Measurements from ENCODE around the gene MSL3. TPM values are rescaled to one million over a fixed set of nuclear protein-coding genes. Genes with fewer than 3 reads are reported as not detected.
A peak's percentile ranks its signal among the peaks of the same experiment; 100 is the strongest.

Gene MSL3
- total RNA-seq, 1 donor from 2014 or later = 33.2 TPM

DNA sequence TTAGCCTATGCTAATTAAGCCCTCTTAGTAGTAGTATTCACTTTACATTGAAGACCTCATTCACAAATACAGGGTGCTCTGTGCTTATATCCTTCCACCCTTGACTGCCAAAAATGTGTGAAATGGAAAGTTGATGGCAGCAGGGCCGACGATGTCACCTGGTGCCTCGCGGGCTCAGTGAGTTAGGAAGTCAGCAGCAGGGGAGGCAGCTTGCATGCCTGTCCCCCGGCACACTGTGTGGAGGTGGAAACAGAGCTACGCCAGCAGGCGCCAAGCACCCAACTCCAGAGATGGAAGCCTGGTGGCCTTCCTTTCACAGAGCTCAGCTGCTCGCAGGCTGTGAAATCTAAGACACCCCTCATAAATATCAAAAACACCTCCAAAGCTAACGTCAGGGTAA lies 8.4 kb downstream of the MSL3 start:
- no peak overlapping the region for H3K9ac ChIP-seq
- no peak overlapping the region for H2AFZ ChIP-seq (replicated peaks)
- Mint-ChIP-seq H3K27ac (no peak overlapping the region), H3K4me3 (no peak overlapping the region), H3K9me3 (no peaks in the 10 kb centered on the region), H3K36me3 (peaks cover 4% of the 10 kb centered on the region), H3K27me3 (ENCODE audit: insufficient read depth, low read depth) (no peaks in the 10 kb centered on the region), H3K4me1 (no peaks in the 10 kb centered on the region)
- no peak overlapping the region for H3K4me3 ChIP-seq
- no peak for DNase-seq (ENCODE audit: low spot score)
- H3K9me3 ChIP-seq (ENCODE audit: low read depth) = no peaks in the 10 kb centered on the region
- H3K4me1 ChIP-seq = no peaks in the 10 kb centered on the region
- H4K20me1 ChIP-seq (ENCODE audit: low read depth) = no peaks in the 10 kb centered on the region
- H3K4me2 ChIP-seq = no peak overlapping the region
- H3K27me3 ChIP-seq = no peaks in the 10 kb centered on the region
- TF ChIP-seq EZH2phosphoT487 (IDR thresholded peaks at IDR 0.05) (no peak), CTCF (IDR thresholded peaks at IDR 0.05) (no peak), EZH2 (IDR thresholded peaks at IDR 0.05) (no peak)
- H3K79me2 ChIP-seq (ENCODE audit: low read depth) = no peaks in the 10 kb centered on the region
- H3K27ac ChIP-seq = no peak overlapping the region
- no peaks in the 10 kb centered on the region for H3F3A ChIP-seq (ENCODE audit: low read depth)
- H3K36me3 ChIP-seq = peaks cover 5% of the 10 kb centered on the region

DNA sequence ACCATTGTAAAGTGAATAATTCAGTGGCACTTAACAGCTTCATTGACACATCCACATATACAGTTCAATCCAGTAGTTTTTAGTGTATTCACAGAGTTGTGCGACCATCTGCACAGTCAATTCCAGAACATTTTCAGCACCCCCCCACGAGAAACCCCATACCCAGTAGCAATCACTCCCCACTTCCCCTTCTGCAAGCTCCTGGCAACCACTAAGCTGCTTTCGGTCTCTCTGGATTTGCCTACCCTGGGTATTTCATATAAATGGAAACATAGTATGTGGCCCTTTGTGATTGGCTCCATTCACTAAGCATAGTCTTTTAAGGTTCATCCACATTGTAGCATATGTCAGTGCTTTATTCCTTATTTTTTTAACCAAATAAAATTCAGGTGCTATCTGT lies 10.0 kb downstream of the MSL3 start:
- Histone ChIP-seq H2AFZ (replicated peaks) (no peak overlapping the region), H3K4me3 (no peak overlapping the region), H3K4me1 (no peaks in the 10 kb centered on the region), H3K27me3 (no peaks in the 10 kb centered on the region), H3K79me2 (ENCODE audit: low read depth) (no peaks in the 10 kb centered on the region), H3K9me3 (ENCODE audit: low read depth) (no peaks in the 10 kb centered on the region), H4K20me1 (ENCODE audit: low read depth) (no peaks in the 10 kb centered on the region), H3K9ac (no peak overlapping the region), H3K27ac (no peak overlapping the region), H3F3A (ENCODE audit: low read depth) (no peaks in the 10 kb centered on the region), H3K36me3 (no peaks in the 10 kb centered on the region), H3K4me2 (no peak overlapping the region)
- H3K4me3 Mint-ChIP-seq = no peak overlapping the region
- DNase-seq (ENCODE audit: low spot score) = no peak
- H3K4me1 Mint-ChIP-seq = no peaks in the 10 kb centered on the region
- peaks cover 4% of the 10 kb centered on the region for H3K36me3 Mint-ChIP-seq
- no peaks in the 10 kb centered on the region for H3K9me3 Mint-ChIP-seq
- TF ChIP-seq CTCF (IDR thresholded peaks at IDR 0.05) (no peak), EZH2phosphoT487 (IDR thresholded peaks at IDR 0.05) (no peak), EZH2 (IDR thresholded peaks at IDR 0.05) (no peak)
- no peak overlapping the region for H3K27ac Mint-ChIP-seq
- H3K27me3 Mint-ChIP-seq (ENCODE audit: insufficient read depth, low read depth) = no peaks in the 10 kb centered on the region

GRCh38 chrX:11770320-11770719 lies 12.3 kb downstream of the MSL3 start:
- Mint-ChIP-seq H3K9me3 (peaks cover 1% of the 10 kb centered on the region), H3K36me3 (no peaks in the 10 kb centered on the region), H3K27me3 (ENCODE audit: insufficient read depth, low read depth) (no peaks in the 10 kb centered on the region), H3K27ac (no peak overlapping the region), H3K4me1 (no peaks in the 10 kb centered on the region), H3K4me3 (no peak overlapping the region)
- peak; percentile 54 for DNase-seq (ENCODE audit: low spot score)
- no peak overlapping the region for H2AFZ ChIP-seq (replicated peaks)
- H3K9ac ChIP-seq = no peak overlapping the region
- H3K4me2 ChIP-seq = no peak overlapping the region
- H3K27me3 ChIP-seq = no peaks in the 10 kb centered on the region
- TF ChIP-seq CTCF (IDR thresholded peaks at IDR 0.05) (peak; percentile 69), EZH2phosphoT487 (IDR thresholded peaks at IDR 0.05) (no peak), EZH2 (IDR thresholded peaks at IDR 0.05) (no peak)
- H3K27ac ChIP-seq = no peak overlapping the region
- H3K9me3 ChIP-seq (ENCODE audit: low read depth) = no peaks in the 10 kb centered on the region
- no peak overlapping the region for H3K4me3 ChIP-seq
- no peaks in the 10 kb centered on the region for H3K4me1 ChIP-seq
- H3F3A ChIP-seq (ENCODE audit: low read depth) = no peaks in the 10 kb centered on the region
- no peaks in the 10 kb centered on the region for H3K79me2 ChIP-seq (ENCODE audit: low read depth)
- no peaks in the 10 kb centered on the region for H4K20me1 ChIP-seq (ENCODE audit: low read depth)
- peaks cover 3% of the 10 kb centered on the region for H3K36me3 ChIP-seq
